HG02759 (cell line): Measurements from ENCODE around the gene MARCHF6.

ENCODE experiments used
- ATAC-seq: cut with Tn5 transposase; IDR thresholded peaks from one replicate; pipeline ENCODE4 v1.9.1; 2021; ENCODE audit warnings: mild to moderate bottlenecking, moderate library complexity; ENCODE audit not compliant: unreplicated experiment

The MARCHF6 gene, protein sequence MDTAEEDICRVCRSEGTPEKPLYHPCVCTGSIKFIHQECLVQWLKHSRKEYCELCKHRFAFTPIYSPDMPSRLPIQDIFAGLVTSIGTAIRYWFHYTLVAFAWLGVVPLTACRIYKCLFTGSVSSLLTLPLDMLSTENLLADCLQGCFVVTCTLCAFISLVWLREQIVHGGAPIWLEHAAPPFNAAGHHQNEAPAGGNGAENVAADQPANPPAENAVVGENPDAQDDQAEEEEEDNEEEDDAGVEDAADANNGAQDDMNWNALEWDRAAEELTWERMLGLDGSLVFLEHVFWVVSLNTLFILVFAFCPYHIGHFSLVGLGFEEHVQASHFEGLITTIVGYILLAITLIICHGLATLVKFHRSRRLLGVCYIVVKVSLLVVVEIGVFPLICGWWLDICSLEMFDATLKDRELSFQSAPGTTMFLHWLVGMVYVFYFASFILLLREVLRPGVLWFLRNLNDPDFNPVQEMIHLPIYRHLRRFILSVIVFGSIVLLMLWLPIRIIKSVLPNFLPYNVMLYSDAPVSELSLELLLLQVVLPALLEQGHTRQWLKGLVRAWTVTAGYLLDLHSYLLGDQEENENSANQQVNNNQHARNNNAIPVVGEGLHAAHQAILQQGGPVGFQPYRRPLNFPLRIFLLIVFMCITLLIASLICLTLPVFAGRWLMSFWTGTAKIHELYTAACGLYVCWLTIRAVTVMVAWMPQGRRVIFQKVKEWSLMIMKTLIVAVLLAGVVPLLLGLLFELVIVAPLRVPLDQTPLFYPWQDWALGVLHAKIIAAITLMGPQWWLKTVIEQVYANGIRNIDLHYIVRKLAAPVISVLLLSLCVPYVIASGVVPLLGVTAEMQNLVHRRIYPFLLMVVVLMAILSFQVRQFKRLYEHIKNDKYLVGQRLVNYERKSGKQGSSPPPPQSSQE

DNA sequence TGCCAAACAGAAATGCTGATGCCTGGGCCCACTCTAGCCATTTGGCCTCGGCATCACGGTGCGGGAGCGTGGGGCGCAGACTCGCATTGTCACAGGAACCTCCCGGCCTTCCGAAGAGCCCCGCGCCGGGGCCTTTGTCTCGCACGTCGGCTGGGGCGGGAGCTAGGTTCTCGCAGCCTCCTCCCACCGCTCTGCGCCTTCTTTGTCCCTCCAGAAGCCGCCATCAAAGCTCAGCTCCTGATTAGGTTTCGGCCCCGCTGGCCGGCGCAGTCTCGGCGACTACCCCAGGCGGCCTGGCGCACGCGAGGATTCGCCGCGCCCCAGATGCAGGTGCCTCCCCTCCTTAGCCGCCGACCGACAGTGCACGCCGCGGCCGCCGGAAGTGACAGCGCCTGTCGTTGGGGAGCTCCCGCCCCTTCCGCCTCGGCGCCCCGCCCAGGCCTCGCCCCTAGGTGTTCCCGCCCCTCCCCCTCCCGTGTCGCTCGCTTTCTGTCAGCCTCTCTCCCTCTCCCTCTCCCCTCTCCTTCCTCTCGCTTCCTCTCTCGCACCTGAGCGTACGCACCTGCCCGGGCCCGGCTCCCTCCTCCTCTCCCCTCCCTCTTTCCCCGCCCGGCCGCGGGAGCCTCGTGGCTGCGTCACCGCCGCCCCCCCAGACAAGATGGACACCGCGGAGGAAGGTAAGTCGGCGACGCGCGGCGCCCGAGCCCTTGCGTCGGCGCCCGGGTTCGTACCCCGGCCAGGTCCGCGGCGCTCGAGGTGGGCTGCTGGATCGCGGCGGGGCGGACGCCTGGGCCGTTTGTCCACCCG, at the start of gene MARCHF6:
TSS of gene MARCHF6 (plus strand) at position 455 of the 807 bp plus-strand sequence. CDS start at position 659, 204 bp downstream.
- peak; percentile 87 for ATAC-seq

DNA sequence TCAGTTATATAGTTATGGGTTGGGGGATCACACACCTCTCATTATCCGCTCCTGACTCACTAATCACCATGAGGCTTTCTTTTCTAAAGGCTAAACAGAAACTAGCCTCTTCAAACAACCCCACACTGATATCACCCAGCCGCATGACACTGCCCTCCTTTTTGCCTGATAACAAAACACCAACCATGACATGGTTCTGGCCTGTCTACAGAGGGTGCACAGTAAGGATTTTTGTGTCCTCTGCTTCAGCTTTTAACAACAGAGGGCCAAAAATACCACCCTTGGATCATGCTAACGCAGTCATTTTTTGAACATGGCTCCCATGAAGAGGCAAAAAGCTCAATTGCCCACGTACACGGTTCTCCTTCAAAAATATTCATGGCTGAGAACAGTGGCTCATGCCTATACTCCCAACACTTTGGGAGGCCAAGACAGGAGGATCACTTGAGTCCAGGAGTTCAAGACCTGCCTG, 49.8 kb upstream of the MARCHF6 start:
- ATAC-seq = no peak

DNA sequence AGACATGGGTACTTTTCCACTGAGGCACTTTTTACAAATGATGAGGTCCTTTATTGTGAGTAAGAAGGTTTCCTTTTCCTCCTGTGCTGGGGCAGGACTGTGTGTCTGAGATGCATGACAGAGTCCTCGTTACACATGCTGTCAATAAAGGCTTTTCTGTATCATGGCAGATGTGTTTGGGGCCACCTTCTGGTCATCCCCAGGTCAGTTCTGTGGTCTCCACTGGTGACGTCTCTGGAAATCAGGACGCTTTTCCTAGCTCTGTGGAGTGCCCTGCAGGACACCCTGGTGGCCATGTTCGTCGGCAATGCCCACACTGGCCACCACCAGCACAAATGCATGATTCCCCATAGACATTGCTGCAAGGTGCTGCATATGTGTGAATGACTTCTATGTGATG, 48.6 kb upstream of the MARCHF6 start:
- ATAC-seq = no peak

DNA sequence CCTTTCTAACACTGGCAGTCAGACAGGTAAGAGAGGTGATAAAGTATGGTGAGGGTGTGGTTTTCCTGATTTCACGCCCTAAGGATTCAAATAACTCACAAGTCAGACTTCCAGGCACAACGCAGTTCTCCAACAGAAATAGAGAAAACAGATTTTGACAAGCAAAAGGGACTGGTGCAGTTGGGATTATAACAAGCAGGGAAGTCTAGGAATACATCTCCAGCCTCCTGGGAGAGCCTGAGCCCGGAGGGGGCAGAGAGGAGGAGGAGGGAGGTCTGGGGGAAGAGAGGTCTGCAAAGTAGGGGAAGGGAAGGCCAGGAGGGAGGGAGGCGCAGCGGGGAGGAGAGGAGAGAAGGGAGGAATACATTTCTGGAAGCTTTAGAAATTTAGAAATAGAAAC, 47.4 kb upstream of the MARCHF6 start:
- ATAC-seq = no peak

DNA sequence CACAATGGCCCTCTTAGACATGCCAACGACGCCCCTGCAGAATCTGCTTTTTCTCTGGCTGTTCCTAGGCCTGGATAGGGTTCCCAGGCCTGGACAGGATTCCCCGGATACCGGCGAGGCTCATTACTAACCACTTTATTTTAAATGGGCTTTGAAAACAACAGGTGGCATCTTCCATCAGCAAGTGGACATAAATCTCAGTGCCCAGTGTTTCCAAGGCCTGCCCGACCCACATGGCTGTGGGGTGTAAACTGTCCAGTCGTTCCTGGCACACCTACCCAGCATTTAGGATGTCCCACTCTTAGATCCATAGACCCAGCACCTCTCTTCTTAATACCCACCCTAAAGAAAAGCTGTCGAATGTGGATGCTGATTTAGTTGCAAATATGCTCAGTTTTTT, 46.7 kb upstream of the MARCHF6 start:
- no peak for ATAC-seq

DNA sequence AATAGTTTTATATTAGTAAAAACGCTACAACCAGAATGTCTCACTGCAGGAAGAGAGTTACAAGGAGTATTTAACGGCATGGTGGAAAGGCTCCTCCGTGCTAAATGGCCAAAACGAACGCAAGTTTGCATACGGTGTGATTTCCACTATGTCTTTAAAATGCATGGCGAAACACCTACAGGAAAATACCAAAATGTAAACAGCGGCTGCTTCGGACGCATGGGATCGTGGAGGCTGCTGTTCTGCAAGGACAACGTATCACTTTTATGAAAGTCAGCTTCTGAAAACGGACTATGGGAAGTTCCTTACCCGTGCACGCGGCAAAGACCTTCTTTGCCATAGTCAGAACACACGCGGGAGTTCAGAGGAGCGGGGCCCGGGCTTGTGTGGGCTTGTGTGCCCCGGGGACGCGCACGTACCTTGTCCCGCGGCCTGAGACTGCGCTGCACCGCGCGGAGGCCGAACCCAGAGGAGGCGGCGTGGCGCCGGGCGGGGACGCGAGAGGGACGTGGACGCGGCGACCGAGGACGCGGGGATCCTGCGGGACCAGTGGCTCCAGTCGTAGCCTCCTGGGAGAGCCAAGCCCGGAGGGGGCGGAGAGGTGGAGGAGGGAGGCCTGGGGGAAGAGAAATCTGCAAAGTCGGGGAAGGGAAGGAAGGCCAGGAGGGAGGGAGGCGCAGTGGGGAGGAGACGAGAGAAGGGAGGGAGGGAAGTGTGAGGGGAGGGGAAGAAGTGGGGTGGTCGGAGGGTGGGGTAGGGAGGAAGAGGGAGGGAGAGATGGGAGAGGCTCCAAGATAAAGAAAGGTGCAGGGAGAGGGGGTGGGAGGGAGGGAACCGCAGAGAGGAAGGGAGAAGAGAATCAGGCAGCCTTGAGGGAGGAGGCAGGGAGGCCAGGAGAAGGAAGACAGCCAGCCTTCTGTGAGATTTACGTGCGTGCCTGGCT, 46.0 kb upstream of the MARCHF6 start, which contains the start of gene CMBL:
TSS of gene CMBL (minus strand) at position 697 of the 943 bp plus-strand sequence. CDS start 17,140 bp downstream, outside the sequence.
- ATAC-seq = peak; percentile 89

DNA sequence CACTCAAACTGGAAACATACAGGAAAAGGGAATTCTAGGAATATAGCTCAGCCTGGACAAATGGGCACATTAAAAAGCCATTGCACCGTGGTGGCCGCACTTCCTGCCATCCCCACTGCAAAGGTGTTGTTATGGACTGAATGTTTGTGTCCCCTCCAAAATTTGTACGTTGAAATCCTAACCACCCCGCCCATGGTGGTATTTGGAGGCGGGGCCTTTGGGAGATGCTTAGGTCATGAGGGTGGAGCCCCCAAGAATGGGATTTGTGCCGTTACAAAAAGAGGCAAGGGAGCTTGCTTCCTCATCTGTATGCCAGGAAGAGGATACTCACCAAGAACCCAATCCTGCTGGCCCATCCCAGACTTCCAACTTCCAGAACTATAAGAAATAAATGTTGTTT, 44.7 kb upstream of the MARCHF6 start:
- no peak for ATAC-seq

DNA sequence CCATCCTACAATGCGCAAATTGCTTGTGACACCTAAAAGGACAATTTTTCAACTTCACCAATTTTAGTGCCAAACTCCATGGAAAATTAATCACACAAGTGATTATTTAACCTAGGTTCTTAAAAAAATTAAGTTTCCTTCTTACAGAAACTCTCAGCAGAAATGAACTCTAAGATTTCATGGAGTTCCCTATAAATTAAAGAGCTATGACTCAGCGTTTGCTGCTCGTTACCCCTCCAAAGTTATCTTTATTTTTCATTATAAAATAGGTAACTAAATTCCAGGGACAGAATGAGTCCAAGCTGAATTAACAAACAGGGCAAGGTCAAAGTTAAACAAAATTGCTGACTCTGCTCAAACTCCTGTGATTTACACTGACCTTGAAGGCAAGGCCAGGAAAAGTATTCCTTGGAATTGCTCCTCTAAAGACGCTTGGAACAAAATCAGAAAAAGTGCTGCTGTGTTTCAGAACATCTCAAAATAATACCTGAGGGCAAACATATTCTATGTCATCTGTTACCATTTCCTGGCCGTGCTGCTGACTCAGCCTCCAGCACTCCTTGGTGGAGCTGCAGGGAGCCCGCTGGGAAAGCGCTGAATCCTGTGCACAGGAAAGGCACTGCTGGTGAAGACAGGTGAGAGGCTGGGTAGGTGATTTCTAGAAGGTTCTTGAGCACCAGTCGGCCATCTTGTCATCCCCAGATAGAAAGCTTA, 43.3 kb upstream of the MARCHF6 start:
- ATAC-seq = no peak

DNA sequence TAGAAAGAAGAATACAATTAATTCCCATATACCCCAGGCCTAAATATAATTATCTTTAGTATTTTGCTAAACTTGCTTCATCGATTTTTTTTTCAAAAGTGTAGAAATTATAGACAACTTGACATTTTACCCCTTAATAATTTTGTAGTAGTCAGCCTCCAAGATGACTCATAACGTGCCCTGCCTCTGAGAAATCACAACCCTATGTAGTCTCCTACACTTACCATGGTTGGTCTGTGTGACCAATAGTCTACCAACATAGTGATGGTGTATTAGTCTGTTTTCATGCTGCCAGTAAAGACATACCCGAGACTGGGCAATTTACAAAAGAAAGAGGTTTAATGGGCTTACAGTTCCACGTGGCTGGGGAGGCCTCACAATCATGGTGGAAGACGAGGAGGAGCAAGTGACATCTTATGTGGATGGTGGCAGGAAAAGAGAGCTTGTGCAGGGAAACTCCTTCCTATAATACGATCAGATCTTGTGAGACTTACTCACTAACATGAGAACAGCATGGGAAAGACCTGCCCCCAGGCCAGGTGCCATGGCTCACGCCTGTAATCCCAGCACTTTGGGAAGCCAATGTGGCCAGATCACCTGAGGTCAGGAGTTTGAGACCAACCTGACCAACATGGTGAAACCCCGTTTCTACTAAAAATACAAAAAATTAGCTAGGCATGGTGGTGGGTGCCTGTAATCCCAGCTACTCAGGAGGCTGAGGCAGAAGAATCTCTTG, 42.5 kb upstream of the MARCHF6 start:
- ATAC-seq = peak; percentile 42

DNA sequence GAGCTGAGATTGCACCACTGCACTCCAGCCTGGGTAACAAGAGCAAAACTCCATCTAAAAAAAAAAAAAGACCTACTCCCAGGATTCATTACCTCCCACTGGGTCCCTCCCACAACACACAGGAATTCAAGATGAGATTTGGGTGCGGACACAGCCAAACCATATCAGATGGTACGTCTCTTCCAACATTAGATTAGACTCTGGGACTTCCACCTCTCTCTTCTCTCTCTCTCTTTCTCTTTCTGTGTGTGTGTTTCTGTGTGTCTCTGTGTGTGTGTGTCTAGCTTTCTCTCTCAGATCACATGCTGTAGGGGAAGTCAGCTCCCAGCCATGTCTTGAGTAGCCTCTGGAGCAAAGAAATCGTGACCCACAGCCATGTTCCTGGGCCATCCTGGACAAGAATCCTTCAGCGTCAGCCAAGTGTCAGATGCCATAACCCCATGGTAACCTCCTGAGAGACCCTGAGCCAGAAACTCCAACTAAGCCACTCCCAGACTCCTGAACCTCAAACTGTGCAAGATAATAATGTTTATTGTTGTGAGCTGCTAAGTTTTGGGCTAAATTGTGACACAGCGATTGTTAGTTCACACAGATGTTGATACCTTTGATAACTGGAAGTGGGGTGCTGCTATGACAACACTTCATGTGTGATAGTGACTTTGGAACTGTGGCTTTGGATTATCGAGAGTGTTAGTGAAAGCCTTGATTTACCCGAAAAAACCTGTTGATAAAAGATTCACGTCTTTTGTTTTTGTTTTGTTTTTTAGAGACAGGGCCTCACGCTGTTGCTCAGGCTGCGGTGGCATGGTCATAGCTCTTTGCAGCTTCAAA, 41.7 kb upstream of the MARCHF6 start:
- no peak for ATAC-seq

DNA sequence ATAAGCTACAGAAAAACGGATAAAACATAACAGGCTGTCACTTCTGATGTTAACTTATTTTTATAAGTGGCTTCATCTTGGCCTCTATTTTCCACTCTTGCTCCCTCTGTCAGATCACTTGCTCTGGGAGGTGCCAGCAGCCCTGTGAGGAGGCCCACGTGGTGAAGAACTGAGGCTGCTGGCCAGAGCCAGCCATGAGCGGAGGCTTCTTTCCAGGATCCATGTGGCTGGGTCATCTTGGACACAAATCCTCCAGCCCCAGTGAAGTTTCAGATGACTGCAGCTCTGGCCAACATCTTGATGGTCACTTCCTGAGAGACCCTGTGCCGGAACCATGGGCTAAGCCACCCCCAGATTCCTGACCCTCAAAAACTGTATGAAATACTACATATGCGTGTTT, 38.3 kb upstream of the MARCHF6 start:
- ATAC-seq = no peak

DNA sequence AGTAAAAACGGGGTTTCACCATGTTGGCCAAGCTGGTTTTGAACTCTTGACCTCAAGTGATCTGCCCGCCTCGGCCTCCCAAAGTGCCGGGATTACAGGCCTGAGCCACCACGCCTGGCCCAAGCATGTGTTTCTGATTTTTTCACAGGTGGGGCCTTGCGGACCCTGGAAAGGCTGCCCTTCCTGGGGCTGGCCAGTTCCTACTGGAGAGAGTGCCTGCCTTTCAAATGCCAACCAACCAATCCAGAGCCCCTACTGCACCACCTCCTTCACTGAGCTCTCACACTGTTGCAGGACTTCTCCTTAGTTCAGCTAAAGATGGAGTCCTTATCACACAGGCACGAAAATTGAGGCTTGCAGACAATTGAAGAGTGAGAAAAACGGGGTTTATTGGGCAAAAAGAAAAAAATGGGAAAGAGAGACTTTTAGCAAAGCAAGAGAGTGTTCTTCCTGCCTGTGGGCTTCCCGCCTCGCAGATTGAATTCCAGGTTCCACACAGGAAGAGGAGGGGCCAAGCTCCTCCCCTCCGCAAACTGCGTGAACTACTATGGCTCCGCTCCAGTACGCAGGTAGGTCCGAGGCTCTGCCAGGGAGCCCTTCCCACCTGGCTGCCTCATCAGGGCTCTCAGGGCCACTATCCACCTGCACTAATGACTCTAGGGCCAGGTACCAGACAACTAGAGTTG, 37.5 kb upstream of the MARCHF6 start:
- ATAC-seq = no peak

DNA sequence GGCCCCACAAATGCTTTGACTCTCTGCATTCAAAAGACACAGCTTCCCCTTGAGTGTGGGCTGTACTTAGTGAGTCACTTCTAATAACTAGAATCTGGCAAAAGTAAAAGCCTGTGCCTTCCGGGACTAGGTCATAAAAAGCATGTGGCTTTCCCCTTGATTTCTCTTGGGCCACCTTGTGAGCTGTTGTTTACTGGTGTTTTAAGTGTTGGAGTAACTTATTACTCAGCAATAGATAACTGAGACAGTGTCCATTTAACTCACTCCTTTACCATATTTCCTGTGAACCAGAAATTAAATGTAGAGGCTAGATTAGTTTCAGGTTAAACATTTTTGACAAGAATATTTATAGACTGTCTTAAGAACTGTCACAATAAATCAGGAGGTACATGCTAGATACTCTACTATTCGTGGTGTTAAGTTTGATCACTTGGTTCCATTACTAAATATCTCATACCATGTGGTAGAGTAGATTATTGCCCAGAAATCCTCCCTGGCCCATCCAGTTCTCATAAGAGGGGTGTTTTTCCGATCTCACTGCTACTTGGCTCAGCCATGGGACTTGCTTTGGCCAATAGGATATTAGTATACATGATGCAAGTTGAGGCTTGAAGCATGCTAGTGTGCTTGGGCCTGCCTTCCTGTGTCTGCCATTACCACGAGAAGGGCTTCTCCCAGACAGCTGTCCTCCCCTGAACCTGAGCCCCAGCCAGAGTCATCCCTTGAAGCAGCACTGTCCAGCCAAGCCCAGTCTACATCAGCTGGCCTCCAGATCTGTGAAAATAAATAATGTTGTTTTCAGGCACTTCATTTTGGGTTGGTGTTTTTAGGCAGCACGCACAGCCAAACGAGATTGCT, 35.4 kb upstream of the MARCHF6 start:
- ATAC-seq = peak; percentile 83

DNA sequence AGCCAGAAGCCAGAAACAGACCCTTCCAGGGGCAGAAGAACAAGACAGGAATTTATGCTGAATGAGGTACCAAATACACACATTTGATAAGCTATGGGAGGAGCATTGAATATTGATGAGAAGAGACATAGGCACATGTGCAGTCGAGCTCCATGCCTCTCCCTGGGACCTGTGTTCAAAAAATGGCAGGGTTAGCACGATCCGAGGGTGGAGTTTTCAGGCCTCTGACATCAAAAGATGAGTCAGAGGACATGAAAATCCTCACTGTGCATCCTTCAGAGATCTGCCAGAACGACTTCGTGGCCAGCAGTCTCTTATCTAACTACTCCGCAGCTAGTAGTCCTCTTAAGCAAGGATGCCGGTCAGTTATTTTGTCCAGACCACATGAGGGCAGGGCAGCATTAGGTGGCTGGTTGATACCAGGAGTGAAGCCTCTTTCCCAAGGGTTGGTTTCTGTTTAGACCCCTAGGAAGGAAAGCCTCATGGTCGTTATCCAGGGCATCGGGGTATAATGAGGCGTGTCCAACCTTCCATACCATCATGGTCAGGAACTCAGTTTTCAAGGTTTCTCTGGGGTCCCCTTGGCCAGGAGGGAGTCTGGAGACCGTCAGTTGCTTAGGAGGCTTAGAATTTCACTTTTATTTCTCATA, 34.2 kb upstream of the MARCHF6 start:
- no peak for ATAC-seq

DNA sequence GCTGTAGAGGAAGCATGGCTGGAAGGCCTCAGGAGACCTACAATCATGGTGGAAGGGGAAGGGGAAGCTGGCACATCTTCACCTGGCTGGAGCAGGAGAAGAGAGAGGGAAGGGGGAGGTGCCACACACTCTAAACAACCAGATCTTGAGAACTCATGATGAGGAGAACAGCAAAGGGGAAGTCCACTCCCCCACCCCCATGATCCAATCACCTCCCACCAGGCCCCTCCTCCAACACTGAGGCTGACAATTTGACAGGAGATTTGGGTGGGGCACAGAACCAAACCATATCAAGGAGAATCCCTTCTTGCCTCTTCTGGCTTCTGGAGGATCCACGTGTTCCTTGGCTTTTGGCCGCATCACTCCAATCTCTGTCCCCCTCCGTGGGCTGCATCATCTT, 32.7 kb upstream of the MARCHF6 start:
- ATAC-seq = no peak
